ENCODE results near the gene GRWD1. TPM values are rescaled to one million over a fixed set of nuclear protein-coding genes. Genes with fewer than 3 reads are reported as not detected.
A peak's percentile ranks its signal among the peaks of the same experiment; 100 is the strongest.

The GRWD1 gene
- total RNA-seq, 1 donor from 2014 or later, result 34.0 TPM

GRCh38 chr19:48500830-48501493, 55.2 kb downstream of the GRWD1 start:
- DNase-seq (ENCODE audit: low spot score in 2 of 2, unreplicated experiment in 2 of 2), result no peak
- Mint-ChIP-seq H3K4me1 (peaks cover 21% of the 10 kb centered on the region), H3K27me3 (ENCODE audit: low read depth) (no peaks in the 10 kb centered on the region), H3K27ac (peak overlapping the region; percentile 75), H3K9me3 (no peaks in the 10 kb centered on the region), H3K4me3 (peak overlapping the region; percentile 72), H3K36me3 (no peaks in the 10 kb centered on the region)
- no peak for TF ChIP-seq CTCF (IDR thresholded peaks at IDR 0.05; ENCODE audit: unreplicated experiment)

GRCh38 chr19:48501494-48502349, 55.9 kb downstream of the GRWD1 start:
- peak overlapping the region; percentile 72 for H3K4me3 Mint-ChIP-seq
- no peaks in the 10 kb centered on the region for H3K36me3 Mint-ChIP-seq
- peaks cover 21% of the 10 kb centered on the region for H3K4me1 Mint-ChIP-seq
- peak overlapping the region; percentile 97 for H3K27ac Mint-ChIP-seq
- H3K9me3 Mint-ChIP-seq, result no peaks in the 10 kb centered on the region
- no peaks in the 10 kb centered on the region for H3K27me3 Mint-ChIP-seq (ENCODE audit: low read depth)
- no peak for TF ChIP-seq CTCF (IDR thresholded peaks at IDR 0.05; ENCODE audit: unreplicated experiment)
- peak; percentile 93 for DNase-seq (ENCODE audit: low spot score in 2 of 2, unreplicated experiment in 2 of 2)

- no peak for DNase-seq (ENCODE audit: low spot score in 2 of 2, unreplicated experiment in 2 of 2)
- H3K27me3 Mint-ChIP-seq (ENCODE audit: low read depth), result no peaks in the 10 kb centered on the region
- H3K4me1 Mint-ChIP-seq, result peaks cover 21% of the 10 kb centered on the region
- H3K4me3 Mint-ChIP-seq, result peak overlapping the region; percentile 55
- no peaks in the 10 kb centered on the region for H3K9me3 Mint-ChIP-seq
- H3K36me3 Mint-ChIP-seq, result no peaks in the 10 kb centered on the region
- peak overlapping the region; percentile 97 for H3K27ac Mint-ChIP-seq
- TF ChIP-seq CTCF (IDR thresholded peaks at IDR 0.05; ENCODE audit: unreplicated experiment), result no peak
Observed at GRCh38 chr19:48502350-48503018, 56.7 kb downstream of the GRWD1 start.

- H3K9me3 Mint-ChIP-seq, result no peaks in the 10 kb centered on the region
- peak; percentile 71 for TF ChIP-seq CTCF (IDR thresholded peaks at IDR 0.05; ENCODE audit: unreplicated experiment)
- H3K4me1 Mint-ChIP-seq, result peaks cover 23% of the 10 kb centered on the region
- no peak overlapping the region for H3K27ac Mint-ChIP-seq
- peaks cover 3% of the 10 kb centered on the region for H3K27me3 Mint-ChIP-seq (ENCODE audit: low read depth)
- no peak overlapping the region for H3K4me3 Mint-ChIP-seq
- peaks cover 4% of the 10 kb centered on the region for H3K36me3 Mint-ChIP-seq
- DNase-seq (ENCODE audit: low spot score in 2 of 2, unreplicated experiment in 2 of 2), result no peak
Observed at GRCh38 chr19:48506138-48506733, 60.5 kb downstream of the GRWD1 start.

Other genes starting within 250 kb of the GRWD1 start
- 48.7 to 51.5 TPM (median 50.0 TPM) in 3 replicates for gene CARD8, start 190.1 kb upstream of the GRWD1 start, total RNA-seq
- gene ZNF114, start 175.9 kb upstream of the GRWD1 start, total RNA-seq, result 3.7 to 4.4 TPM (median 3.9 TPM) in 3 replicates
- 50.2 to 57.3 TPM (median 52.5 TPM) in 3 replicates for gene EMP3, start 120.4 kb upstream of the GRWD1 start, total RNA-seq
- gene TMEM143, start 82.0 kb upstream of the GRWD1 start, total RNA-seq, result 8.2 to 11.7 TPM (median 8.6 TPM) in 3 replicates
- not detected in 3 replicates for gene SYNGR4, start 81.6 kb upstream of the GRWD1 start, total RNA-seq
- gene KDELR1, start 54.4 kb upstream of the GRWD1 start, total RNA-seq, result 255 to 262 TPM (median 260 TPM) in 3 replicates
- gene GRIN2D, start 52.3 kb upstream of the GRWD1 start, total RNA-seq, result 14.5 to 15.8 TPM (median 15.7 TPM) in 3 replicates
- 2.7 to 2.8 TPM (median 2.8 TPM) in 3 replicates for gene KCNJ14, start 9.6 kb downstream of the GRWD1 start, total RNA-seq
- 184 to 196 TPM (median 190 TPM) in 3 replicates for gene CYTH2, start 23.4 kb downstream of the GRWD1 start, total RNA-seq
- 19.4 to 21.3 TPM (median 20.4 TPM) in 3 replicates for gene LMTK3, start 65.9 kb downstream of the GRWD1 start, total RNA-seq
- gene SULT2B1, start 106.2 kb downstream of the GRWD1 start, total RNA-seq, result 0.64 to 0.79 TPM (median 0.74 TPM) in 3 replicates
- not detected in 3 replicates for gene SPACA4, start 160.8 kb downstream of the GRWD1 start, total RNA-seq
- 2.5 to 3.9 TPM (median 3.7 TPM) in 3 replicates for gene FAM83E, start 169.1 kb downstream of the GRWD1 start, total RNA-seq
- gene RPL18, start 173.2 kb downstream of the GRWD1 start, total RNA-seq, result 1,586 to 1,657 TPM (median 1,644 TPM) in 3 replicates
- gene SPHK2, start 173.5 kb downstream of the GRWD1 start, total RNA-seq, result 25.3 to 28.6 TPM (median 27.7 TPM) in 3 replicates
- gene DBP, start 191.4 kb downstream of the GRWD1 start, total RNA-seq, result 11.5 to 13.2 TPM (median 13.1 TPM) in 3 replicates
- 48.2 to 55.0 TPM (median 53.1 TPM) in 3 replicates for gene CA11, start 200.2 kb downstream of the GRWD1 start, total RNA-seq
- gene NTN5, start 227.0 kb downstream of the GRWD1 start, total RNA-seq, result 6.8 to 7.3 TPM (median 7.1 TPM) in 3 replicates
- 0.20 TPM in 1 of 3 replicates, not detected in the others for gene FUT2, start 250.0 kb downstream of the GRWD1 start, total RNA-seq

Data from mesothelial cell of epicardium (in vitro differentiated cells).